ENCODE data around the gene WNK2.

WNK2 gene

DNA sequence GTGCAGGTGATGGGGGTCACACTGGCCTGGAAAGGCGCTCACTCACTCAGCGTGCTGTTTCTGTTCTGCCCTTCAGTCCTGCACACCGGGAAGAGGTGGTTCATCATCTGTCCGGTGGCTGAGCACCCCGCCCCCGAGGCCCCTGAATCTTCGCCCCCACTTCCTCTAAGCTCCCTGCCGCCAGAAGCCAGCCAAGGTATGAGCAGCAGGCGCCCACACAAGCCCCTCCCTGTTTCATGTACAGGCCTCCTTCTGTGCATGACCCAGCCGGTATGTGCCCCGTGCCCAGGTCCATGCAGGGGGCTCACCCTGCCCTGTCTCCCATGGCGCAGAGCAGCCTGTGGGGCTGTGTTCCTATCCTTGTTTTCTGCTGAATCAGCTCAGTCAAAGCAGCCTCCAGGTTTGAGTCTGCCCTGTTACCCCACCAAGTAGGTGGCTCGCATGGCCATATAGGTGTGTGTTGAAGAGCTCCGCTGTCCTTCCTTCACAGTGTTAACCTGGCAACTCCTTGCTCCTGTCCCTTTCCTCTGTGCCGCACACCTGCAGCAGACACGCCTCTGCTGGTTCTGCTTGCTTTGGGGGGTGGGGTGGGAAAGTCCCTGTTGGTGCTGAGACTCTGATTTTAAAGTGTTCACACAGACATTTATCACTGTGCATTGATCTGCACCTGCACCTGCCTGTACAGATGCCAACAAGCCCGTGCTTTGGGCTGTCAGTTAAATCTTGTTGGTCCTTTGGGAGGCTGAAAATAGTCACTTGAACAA is 84.8 kb downstream of the WNK2 start:
- DNase-seq = no peak

DNA sequence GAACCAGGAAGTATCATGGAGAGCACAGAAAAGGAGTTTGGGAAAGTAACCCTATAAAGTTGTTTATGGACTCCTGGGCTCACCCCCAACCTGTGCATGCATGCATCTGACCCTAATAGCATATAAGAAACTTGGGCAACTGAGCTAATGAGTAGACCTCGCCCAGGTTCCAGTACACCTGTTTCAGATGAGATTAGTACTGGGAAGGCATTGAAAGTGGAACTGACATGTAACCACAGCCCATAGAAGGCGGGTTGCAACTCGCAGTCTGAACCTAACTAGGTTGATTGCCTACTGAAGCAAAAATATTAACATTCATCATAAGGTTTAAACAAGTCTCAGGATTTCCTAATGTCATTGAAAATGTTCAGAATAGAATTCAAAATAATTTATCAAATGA is 87.0 kb downstream of the WNK2 start:
- DNase-seq = no peak

- DNase-seq = no peak
Measured at GRCh38 chr9:93276973-93277372, 93.0 kb downstream of the WNK2 start.

DNA sequence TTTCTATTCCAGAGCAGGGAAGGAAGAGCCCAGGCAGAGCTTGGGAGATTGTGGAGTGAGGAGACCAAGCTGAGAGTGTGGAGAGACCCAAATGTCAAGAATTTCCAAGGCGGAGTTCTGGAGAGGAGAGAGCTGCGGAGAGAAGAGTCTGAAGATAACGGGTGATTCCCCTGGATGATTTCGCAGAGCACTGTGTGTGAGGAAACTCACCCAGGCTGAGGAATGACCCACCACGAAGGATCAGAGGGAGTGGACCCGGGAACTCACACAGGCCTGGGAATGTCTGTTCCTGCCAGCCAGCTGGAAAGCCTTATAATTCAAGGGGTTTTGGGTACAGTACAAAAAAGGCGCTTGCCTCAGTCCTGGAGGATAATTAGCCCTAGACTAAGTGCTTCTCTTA is 94.2 kb downstream of the WNK2 start:
- no peak for DNase-seq

DNA sequence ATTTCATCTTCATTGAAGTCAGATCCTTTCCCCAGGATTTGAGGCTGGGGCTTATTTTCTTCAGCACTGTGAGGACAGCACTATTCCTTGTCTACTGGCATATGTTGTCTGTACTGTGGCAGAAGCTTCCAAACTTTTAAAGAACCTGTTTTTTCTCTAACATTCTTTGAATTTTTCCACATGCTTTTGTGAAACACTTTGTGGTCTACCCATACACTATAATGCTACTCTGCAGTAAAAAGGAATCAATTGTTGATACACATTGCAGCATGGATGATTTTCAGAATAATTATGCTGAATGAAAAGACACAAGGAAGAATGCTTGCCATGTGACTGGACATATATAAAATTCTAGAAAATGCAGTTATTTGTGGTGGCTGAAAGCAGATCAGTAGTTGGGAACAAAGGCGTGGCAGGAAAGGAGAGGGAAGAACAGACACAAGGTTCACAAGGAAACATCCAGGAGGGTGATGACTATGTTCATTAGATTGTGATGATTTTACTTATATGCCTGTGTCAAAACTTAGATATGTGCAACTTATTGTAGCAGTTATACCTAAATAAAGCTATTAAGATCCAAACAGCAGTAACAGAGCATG is 96.8 kb downstream of the WNK2 start:
- no peak for DNase-seq

DNA sequence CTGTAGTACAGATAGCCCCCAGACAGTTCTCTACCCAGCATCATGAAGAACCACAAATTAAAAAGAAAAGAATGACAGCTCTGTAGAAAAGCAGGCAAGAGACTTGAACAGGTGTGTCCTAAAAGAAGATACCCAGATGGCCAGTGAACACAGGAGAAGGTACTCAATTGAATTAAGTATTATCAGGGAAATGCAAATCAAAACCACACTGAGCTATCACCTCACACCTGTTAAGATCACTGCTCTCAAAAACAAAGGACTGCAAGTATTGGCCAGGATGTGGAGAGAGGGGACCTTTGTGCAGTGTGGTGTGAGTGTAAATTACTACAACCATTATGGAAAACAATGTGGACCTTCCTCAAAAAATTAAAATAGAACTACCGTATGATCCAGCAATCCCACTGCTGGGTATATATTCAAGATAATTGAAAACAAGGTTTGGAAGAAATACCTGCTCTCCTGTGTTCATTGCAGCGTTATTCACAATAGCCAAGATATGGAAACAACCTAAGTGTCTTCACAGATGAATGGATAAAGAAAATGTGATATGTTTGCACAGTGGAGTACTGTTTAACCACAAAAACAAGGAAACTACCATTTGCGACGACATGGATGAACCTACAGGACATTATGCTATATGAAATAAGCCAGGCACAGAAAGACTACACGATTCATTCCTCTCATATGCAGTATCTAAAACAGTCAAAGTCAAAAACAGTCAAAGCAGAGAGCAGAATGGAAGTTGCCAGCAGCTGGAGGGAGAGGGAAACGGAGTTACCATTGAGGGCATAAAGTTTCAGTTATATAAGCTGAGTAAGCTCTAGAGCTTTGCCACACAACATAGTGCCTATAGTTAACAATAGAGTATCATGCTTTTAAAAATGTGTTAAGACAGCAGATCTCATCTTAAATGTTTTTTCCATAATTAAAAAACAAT is 102.6 kb downstream of the WNK2 start:
- DNase-seq = no peak

DNA sequence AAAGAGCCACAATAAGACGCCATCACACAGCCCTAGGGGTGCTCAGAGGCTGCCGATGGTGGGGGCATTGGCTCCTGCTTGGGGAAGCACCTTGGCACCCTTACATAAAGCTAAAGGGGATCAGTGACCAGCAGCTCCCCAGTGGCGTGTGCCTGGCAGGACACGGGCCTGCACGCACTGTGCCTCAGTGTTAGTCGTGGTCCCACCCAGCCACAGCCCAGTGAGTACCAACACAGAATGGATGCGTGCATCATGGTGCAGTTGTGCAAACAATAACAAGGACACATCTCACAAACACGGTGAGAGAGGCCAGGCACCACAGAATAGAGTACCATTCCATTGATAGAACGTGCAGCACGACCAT is 103.2 kb downstream of the WNK2 start:
- no peak for DNase-seq

DNA sequence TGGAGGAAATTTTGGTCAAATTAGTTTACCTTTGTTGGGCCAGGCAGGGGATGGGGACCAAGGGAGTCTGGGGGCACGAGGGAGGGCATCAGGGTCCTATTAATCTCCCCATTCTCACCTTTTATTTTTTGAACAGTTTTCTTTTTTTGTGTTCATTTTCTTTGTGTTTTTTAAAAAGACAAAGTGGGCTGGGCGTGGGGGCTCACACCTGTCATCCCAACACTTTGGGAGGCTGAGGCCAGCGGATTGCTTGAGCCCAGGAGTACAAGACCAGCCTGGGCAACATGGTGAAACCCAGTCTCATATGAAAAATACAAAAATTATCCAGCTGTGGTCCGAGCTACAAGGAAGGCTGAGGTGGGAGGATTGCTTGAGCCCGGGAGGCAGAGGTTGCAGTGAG is 103.7 kb downstream of the WNK2 start:
- no peak for DNase-seq

GRCh38 chr9:93288341-93288740 is 104.4 kb downstream of the WNK2 start:
- DNase-seq = no peak

DNA sequence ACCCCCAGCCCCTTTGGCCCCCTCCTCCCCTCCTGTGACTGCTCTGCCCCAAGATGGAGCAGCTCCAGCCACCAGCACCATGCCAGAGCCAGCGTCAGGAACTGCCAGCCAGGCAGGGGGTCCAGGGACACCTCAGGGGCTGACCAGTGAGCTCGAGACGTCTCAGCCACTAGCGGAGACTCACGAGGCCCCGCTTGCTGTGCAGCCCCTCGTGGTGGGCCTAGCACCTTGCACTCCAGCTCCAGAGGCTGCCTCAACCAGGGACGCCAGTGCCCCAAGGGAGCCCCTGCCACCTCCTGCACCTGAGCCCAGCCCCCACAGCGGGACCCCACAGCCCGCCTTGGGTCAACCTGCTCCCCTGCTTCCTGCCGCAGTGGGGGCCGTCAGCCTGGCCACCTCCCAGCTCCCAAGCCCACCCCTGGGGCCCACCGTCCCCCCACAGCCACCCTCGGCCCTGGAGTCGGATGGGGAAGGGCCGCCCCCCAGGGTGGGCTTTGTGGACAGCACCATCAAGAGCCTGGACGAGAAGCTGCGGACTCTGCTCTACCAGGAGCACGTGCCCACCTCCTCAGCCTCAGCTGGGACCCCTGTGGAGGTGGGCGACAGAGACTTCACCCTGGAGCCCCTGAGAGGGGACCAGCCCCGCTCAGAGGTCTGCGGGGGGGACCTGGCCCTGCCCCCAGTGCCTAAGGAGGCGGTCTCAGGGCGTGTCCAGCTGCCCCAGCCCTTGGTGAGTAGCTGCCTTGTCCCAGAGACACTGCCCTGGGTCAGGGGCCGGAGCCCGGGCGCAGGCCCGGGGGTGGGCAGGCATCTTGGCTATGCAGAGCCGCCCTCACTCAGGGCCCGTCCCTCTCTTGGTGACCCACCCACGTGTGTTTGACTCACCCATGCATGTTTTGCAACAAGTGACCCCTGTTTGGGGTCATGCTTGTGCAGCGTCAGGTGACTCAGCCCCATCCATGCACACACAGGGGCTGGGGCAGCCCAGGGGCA is 105.2 kb downstream of the WNK2 start:
- DNase-seq = no peak

GRCh38 chr9:93290495-93291434 is 106.8 kb downstream of the WNK2 start:
- no peak for DNase-seq

GRCh38 chr9:93291536-93292287 is 107.8 kb downstream of the WNK2 start:
- no peak for DNase-seq

DNA sequence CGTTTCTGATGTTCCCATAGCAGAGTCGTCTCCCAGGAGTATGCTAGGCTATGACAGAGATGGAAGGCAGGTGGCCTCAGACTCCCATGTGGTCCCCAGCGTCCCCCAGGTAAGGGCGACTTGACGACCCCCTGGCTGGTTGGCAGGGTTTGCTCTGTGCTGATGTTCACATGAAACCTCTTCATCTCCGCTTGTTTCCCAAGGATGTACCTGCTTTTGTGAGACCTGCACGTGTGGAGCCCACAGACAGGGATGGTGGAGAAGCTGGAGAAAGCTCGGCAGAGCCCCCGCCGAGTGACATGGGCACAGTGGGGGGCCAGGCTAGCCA is 108.3 kb downstream of the WNK2 start:
- no peak for DNase-seq

GRCh38 chr9:93292664-93293328 is 108.9 kb downstream of the WNK2 start:
- DNase-seq = no peak

DNA sequence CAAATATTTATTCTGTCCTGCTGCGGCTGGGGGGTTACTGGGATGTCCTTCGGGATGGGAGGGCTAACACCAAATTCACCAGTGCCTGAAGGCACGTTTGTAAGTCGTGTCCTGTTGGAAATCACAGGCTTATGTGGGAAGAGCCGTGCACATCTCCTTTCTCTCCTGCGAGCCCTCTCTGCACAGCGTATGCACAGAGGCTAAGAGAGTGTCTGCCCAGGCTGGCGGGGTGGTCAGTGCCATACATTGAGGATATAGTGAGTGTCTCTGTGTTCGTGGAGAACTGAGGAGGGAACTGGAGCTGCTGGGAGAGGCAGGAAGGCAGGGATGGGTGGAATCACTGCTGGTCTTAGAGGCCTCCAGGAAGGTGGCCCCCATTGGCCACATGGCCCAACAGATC is 110.1 kb downstream of the WNK2 start:
- DNase-seq = no peak

DNA sequence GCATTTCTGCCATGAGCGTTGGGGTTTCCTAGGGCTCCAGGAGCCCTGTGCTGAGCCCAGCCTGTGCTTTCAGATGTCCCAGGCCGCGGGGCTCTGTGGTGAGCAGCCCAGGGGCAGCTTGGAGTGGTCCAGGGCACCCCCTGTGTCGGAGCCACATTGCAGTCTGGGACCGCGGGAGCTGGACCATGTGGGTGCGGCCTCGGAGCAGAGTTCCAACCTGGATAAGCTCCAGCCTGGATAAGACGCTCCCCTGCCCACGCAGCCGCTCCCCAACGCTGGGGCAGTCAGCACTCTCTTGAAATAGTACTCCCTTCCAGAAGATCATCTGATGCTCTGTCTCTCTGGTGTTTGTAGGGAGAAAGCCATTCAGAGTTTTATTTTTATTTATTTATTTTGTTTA is 111.1 kb downstream of the WNK2 start:
- DNase-seq = no peak

DNA sequence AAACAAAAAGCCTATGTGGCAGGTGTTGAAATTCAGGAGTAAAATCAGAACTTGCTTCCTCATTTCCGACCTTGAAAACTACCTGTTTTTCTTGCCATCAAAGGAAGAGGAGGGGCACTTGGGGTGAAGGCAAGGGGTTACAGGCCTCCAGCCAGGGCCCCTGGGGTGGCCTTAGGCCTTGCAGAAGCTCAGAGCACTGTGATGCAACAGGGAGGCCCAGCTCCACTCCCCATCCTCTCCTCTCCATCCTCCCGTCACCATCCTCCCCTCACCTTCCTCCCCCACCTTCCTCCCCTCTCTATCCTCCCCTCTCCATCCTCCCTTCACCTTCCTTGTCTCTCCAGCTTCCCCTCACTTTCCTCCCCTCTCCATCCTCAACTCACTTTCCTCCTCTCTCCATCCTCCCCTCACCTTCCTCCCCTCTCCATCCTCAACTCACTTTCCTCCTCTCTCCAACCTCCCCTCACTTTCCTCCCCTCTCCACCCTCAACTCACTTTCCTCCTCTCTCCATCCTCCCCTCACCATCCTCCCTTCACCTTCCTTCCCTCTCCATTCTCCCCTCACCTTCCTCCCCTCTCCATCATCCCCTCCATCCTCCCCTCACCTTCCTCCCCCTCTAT is 111.6 kb downstream of the WNK2 start:
- no peak for DNase-seq

GRCh38 chr9:93296889-93297480 is 113.0 kb downstream of the WNK2 start:
- DNase-seq = no peak
